GM20000 (cell line): ENCODE measurements around the gene LIPH.
"Not testable (repeated sequence)": the region's sequence is repeated elsewhere in the genome, so short reads cannot be mapped to it uniquely, and the experiment has no call there.

ENCODE experiments used
- DNase-seq: peaks from one replicate; pipeline ENCODE4 v3.0.0; 2012; ENCODE audit warnings: low spot score
- TF ChIP-seq, protein P1 (sequence below): IDR thresholded peaks from 2 replicates; pipeline ENCODE4 v1.5.1; 2012; ENCODE audit warnings: mild to moderate bottlenecking, control low read depth; ENCODE audit errors: extremely low read depth, missing control alignments

The LIPH gene

DNA sequence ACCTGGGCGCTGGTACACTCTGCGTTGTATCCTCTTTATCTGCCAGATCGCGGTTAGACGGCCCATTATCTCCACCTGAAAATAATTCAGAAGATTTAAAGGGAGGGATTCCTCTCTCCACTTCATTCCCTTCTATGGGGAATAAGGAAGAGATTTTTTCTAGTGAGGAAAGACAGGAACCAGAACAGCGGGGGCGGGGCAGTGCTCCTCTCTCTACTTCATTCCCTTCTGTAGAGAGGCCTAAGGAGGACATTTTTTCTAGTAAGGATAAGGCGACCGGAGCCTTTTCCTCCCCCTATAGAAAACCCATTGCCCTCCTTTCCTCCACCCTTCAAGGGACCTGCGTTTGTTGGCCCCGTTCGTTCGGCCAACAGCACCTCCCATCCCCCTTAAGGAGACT is 8.3 kb upstream of the LIPH start:
- DNase-seq = no peak
- TF ChIP-seq, protein P1, sequence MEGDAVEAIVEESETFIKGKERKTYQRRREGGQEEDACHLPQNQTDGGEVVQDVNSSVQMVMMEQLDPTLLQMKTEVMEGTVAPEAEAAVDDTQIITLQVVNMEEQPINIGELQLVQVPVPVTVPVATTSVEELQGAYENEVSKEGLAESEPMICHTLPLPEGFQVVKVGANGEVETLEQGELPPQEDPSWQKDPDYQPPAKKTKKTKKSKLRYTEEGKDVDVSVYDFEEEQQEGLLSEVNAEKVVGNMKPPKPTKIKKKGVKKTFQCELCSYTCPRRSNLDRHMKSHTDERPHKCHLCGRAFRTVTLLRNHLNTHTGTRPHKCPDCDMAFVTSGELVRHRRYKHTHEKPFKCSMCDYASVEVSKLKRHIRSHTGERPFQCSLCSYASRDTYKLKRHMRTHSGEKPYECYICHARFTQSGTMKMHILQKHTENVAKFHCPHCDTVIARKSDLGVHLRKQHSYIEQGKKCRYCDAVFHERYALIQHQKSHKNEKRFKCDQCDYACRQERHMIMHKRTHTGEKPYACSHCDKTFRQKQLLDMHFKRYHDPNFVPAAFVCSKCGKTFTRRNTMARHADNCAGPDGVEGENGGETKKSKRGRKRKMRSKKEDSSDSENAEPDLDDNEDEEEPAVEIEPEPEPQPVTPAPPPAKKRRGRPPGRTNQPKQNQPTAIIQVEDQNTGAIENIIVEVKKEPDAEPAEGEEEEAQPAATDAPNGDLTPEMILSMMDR = no peak

DNA sequence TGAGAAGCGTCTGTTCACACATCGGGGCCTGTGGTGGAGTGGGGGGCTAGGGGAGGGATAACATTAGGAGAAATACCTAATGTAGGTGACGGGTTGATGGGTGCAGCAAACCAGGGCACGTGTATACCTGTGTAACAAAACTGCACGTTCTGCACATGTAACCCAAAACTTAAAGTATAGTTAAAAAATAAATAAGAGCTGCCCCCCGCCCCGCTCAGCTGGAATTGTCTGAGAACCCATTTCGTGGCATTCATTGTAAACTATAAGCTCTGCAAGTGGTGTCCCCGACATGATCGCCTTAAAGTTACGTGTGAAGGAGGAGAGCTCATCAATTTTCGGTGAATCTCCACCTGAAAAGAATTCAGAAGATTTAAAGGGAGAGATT is 7.3 kb upstream of the LIPH start:
- DNase-seq = no peak

DNA sequence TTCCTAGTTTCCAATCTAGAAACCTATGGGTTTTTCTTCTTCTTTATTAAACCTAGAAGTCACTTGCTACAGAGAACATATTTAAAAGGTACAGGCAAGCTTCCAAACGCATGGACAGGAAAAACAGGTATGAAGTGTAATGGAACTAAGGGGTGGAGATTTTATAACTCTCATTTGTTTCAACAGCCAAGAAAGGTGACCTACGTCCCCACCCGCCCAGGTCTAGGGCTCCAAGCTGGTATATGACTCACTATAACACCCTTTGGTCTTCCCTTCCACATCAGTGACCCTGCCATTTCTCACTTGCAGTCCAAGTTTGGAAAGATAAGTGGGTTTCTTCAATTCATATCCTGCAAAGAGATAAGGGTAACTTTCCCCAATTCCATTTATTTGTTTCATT is 6.0 kb upstream of the LIPH start:
- no peak for DNase-seq

More for the DNA sequence above, 7.3 kb upstream of the LIPH start:
- TF ChIP-seq, protein P1 = no peak

DNA sequence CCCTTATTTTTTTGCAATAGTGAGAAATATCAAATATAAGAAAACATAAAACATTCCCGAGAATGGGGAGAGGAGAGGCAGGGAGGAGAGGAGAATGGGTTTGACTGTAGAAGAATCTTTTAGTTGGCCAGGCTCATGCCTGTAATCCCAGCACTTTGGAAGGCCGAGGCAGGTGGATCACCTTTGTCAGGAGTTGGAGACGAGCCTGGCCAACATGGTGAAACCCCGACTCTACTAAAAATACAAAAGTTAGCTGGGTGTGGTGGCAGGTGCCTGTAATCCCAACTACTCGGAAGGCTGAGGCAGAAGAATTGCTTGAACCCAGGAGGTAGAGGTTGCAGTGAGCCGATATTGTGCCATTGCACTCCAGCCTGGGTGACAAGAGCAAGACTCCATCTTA is 4.3 kb upstream of the LIPH start:
- not testable (repeated sequence) for DNase-seq

More for the DNA sequence above, 6.0 kb upstream of the LIPH start:
- TF ChIP-seq, protein P1 = no peak

DNA sequence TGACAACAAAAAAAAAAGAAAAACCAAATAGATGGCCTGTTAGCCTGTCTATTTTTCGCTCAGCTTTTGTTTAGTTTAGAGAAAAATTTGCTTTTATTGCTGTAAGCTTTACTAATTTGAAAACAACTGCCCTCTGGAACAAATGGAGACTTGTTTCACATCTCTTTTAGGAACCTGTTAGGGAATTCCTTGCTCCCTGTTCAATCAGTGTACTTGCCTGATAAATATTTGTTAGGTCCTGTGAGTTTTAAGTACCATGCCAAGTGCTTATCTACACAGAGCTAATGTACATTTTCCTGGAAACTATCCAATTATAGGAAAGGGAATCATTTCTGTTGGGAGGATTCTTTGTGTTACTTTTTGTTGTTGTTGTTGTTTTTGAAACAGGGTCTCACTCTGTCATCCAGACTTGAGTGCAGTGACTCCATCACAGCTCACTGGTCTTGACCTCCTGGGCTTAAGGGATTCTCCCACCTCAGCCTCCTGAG is 3.5 kb upstream of the LIPH start:
- TF ChIP-seq, protein P1 = no peak
- no peak for DNase-seq

DNA sequence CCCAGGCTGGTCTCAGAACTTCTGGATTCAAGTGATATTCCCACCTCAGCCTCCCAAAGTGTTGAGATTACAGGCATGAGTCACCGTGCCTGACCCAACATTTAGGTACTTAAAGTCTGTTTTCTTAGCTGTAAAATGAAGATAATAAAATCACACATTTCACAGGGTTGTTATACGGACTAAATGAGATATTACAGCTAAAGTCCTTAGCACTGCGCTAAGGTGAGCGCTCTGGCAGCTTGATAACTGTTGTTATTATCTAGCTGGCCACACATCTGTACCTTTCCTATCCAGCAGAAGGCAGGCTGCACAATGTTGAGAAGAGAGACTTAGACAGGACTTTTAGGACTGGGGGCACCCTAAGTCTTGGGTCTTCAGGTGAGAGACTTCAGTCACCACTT is 2.7 kb upstream of the LIPH start:
- TF ChIP-seq, protein P1 = no peak
- no peak for DNase-seq

DNA sequence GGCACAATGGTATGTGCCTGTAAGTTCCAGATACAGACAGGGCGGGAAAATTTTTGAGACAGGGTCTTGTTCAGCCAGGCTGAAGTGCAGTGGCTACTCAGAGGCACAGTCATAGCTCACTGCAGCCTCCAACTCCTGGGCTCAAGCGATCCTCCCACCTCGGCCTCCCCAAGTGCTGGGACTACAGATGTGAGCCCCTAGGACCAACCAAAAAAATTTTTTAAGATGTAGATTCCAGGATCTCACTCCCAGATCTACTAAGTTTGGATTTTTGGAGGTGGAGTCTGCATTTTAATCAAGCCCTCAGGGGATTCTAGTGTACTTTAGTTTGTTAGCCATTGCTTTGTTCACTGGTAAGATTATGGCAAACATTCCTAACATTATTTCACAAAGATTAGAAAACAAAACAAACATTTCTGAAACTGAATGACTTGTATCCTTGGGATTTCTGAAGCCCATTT is 2.7 kb downstream of the LIPH start:
- TF ChIP-seq, protein P1 = no peak
- DNase-seq = no peak

DNA sequence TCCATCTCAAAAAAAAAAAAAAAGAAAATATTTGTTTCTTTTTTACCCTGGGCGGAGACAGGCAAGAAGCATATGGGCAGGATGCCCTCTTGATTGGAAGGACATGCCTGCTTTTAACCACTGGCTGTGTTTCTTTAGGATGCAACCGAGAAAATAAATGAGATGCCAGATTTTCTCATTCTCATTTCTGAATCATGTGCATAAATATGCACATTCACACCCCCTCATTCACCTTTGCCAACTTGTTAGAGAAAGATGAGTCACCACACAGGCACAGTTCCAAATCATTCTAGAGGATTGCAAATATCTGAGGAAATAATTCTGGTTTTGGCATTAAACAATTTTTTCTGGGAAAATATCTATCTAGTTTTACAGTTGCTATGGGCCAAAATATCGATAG is 3.3 kb downstream of the LIPH start:
- DNase-seq = no peak
- TF ChIP-seq, protein P1 = no peak
